HG02943 (cell line): ENCODE data around the gene ACTMAP.
"Not testable (repeated sequence)": the region's sequence is repeated elsewhere in the genome, so short reads cannot be mapped to it uniquely, and the experiment has no call there.

Source experiments
- ATAC-seq: cut with Tn5 transposase; IDR thresholded peaks from one replicate; pipeline ENCODE4 v1.9.1; 2021; ENCODE audit warnings: mild to moderate bottlenecking, low read depth, moderate library complexity; ENCODE audit not compliant: unreplicated experiment

The ACTMAP gene

GRCh38 chr19:40750058-40750873 is at the start of gene ACTMAP:
TSS of gene ACTMAP (minus strand) at chr19:40750477. CDS start at chr19:40749803, 674 bp downstream.
- peak; percentile 92 for ATAC-seq

- ATAC-seq = peak; percentile 9
These were observed 49.5 kb upstream of the ACTMAP start for GRCh38 chr19:40799558-40800338.

GRCh38 chr19:40798683-40799557 is 48.6 kb upstream of the ACTMAP start, which contains the start of gene EGLN2:
TSS of gene EGLN2 (plus strand) at chr19:40799191. CDS start at chr19:40800573, 1,382 bp downstream.
- ATAC-seq = peak; percentile 77

- ATAC-seq = peak; percentile 41
These were observed 47.8 kb upstream of the ACTMAP start for GRCh38 chr19:40797963-40798682.

GRCh38 chr19:40797166-40797962 is 47.1 kb upstream of the ACTMAP start:
- no peak for ATAC-seq

GRCh38 chr19:40791996-40792395 is 41.7 kb upstream of the ACTMAP start:
- ATAC-seq = no peak

- ATAC-seq = no peak
These were observed 41.1 kb upstream of the ACTMAP start for GRCh38 chr19:40791349-40791748.

GRCh38 chr19:40786060-40787037 is 36.1 kb upstream of the ACTMAP start:
- ATAC-seq = no peak

- no peak for ATAC-seq
These were observed 35.2 kb upstream of the ACTMAP start for GRCh38 chr19:40785526-40785925.

GRCh38 chr19:40784146-40784545 is 33.9 kb upstream of the ACTMAP start:
- ATAC-seq = not testable (repeated sequence)

GRCh38 chr19:40783711-40784110 is 33.4 kb upstream of the ACTMAP start:
- no peak for ATAC-seq

GRCh38 chr19:40781140-40781539 is 30.9 kb upstream of the ACTMAP start:
- ATAC-seq = no peak

- ATAC-seq = no peak
These were observed 30.3 kb upstream of the ACTMAP start for GRCh38 chr19:40780582-40780981.

- no peak for ATAC-seq
These were observed 28.5 kb upstream of the ACTMAP start for GRCh38 chr19:40778706-40779284.

- ATAC-seq = peak; percentile 63
These were observed 27.8 kb upstream of the ACTMAP start, which contains the start of gene RAB4B for GRCh38 chr19:40777937-40778705. TSS of gene RAB4B (plus strand) at chr19:40778247. CDS start at chr19:40778376, 129 bp downstream.

GRCh38 chr19:40777645-40777936 is 27.3 kb upstream of the ACTMAP start:
- no peak for ATAC-seq
